HepG2 (cell line): ENCODE results near the gene SP6. TPM values are rescaled to one million over a fixed set of nuclear protein-coding genes. Genes with fewer than 3 reads are reported as not detected.

Source experiments
- BORCS8-MEF2B ChIP-seq: sonication (generic); formaldehyde crosslinking; IDR thresholded peaks from 2 replicates; pipeline ENCODE4 v1.8.0; 2022; ENCODE audit warnings: mild to moderate bottlenecking, missing genetic modification reagents
- MEF2D ChIP-seq: sonication (generic); formaldehyde crosslinking; IDR thresholded peaks from 2 replicates; pipeline ENCODE4 v1.5.1; 2020; ENCODE audit warnings: mild to moderate bottlenecking, missing genetic modification reagents
- PHF20 ChIP-seq: sonication (generic); formaldehyde crosslinking; IDR thresholded peaks from 2 replicates; pipeline ENCODE4 v1.5.0; 2020; ENCODE audit warnings: mild to moderate bottlenecking, missing genetic modification reagents
- SNAPC5 ChIP-seq: sonication (generic); formaldehyde crosslinking; IDR thresholded peaks from 2 replicates; pipeline ENCODE4 v1.8.1; 2023; ENCODE audit warnings: mild to moderate bottlenecking, missing genetic modification reagents, borderline replicate concordance
- SPEN ChIP-seq: sonication (generic); formaldehyde crosslinking; IDR thresholded peaks from 2 replicates; pipeline ENCODE4 v1.5.1; 2020; ENCODE audit warnings: low read depth, mild to moderate bottlenecking, missing genetic modification reagents
- THAP7 ChIP-seq: sonication (generic); formaldehyde crosslinking; IDR thresholded peaks from 2 replicates; pipeline ENCODE4 v1.8.1; 2023; ENCODE audit warnings: mild to moderate bottlenecking, missing genetic modification reagents
- THAP9 ChIP-seq: sonication (generic); formaldehyde crosslinking; IDR thresholded peaks from 2 replicates; pipeline ENCODE4; 2020; ENCODE audit warnings: missing genetic modification reagents, mild to moderate bottlenecking, borderline replicate concordance
- ZNF136 ChIP-seq: sonication (generic); formaldehyde crosslinking; IDR thresholded peaks from 2 replicates; pipeline ENCODE4 v1.8.1; 2022; ENCODE audit warnings: low read depth, mild to moderate bottlenecking, moderate library complexity, missing genetic modification reagents
- ZSCAN20 ChIP-seq: sonication (generic); formaldehyde crosslinking; IDR thresholded peaks from 2 replicates; pipeline ENCODE4 v1.4.0; 2020; ENCODE audit warnings: missing genetic modification reagents, mild to moderate bottlenecking, borderline replicate concordance
- polyA plus RNA-seq, 8 experiments: library from polyadenylated mRNA; depleted of rRNA in 3 of 8; stranded (reverse) in 7 of 8; unstranded in 1 of 8; fragments of >200 nt; fragmentation: Illumina TruSeq in 4 of 8; extraction: Trizol in 4 of 8; gene quantifications; 2 replicates each; pipeline versions ENCODE4 v1.2.1 to v1.2.3, GENCODE V29; 2011 to 2016; ENCODE audit warnings: low read depth in 4 of 8, missing spikeins in 1 of 8, mixed read lengths in 1 of 8; ENCODE audit not compliant: insufficient read depth in 1 of 8
- total RNA-seq, 5 experiments: library from RNA; depleted of rRNA; stranded (reverse); fragments of >200 nt; fragmentation: Illumina TruSeq; extraction: Trizol; gene quantifications; 2 replicates each; pipeline ENCODE4 v1.2.3, GENCODE V29; 2016; ENCODE audit warnings: low read depth in 1 of 5
- TF ChIP-seq, protein P1 (sequence below): sonication (generic); formaldehyde crosslinking; IDR thresholded peaks from 2 replicates; pipeline ENCODE4 v1.8.0; 2022; ENCODE audit warnings: mild to moderate bottlenecking, missing genetic modification reagents, moderate library complexity
- TF ChIP-seq, protein P2 (sequence below): sonication (generic); formaldehyde crosslinking; IDR thresholded peaks from 2 replicates; pipeline ENCODE4 v1.4.0; 2020; ENCODE audit warnings: missing genetic modification reagents
- TF ChIP-seq, protein P3 (sequence below): sonication (generic); formaldehyde crosslinking; IDR thresholded peaks from 2 replicates; pipeline ENCODE4 v1.8.0; 2022; ENCODE audit warnings: missing genetic modification reagents, mild to moderate bottlenecking, inconsistent platforms, borderline replicate concordance
- TF ChIP-seq, protein P4 (sequence below): sonication (generic); formaldehyde crosslinking; IDR thresholded peaks from 2 replicates; pipeline ENCODE4 v1.4.0; 2020; ENCODE audit warnings: missing genetic modification reagents, mild to moderate bottlenecking, borderline replicate concordance

SP6 gene
- total and polyA plus RNA-seq, 2 of the 13 experiments (the other 11 are each of a cell fraction or from before 2014, with no cell fraction given): 0.07 TPM

DNA sequence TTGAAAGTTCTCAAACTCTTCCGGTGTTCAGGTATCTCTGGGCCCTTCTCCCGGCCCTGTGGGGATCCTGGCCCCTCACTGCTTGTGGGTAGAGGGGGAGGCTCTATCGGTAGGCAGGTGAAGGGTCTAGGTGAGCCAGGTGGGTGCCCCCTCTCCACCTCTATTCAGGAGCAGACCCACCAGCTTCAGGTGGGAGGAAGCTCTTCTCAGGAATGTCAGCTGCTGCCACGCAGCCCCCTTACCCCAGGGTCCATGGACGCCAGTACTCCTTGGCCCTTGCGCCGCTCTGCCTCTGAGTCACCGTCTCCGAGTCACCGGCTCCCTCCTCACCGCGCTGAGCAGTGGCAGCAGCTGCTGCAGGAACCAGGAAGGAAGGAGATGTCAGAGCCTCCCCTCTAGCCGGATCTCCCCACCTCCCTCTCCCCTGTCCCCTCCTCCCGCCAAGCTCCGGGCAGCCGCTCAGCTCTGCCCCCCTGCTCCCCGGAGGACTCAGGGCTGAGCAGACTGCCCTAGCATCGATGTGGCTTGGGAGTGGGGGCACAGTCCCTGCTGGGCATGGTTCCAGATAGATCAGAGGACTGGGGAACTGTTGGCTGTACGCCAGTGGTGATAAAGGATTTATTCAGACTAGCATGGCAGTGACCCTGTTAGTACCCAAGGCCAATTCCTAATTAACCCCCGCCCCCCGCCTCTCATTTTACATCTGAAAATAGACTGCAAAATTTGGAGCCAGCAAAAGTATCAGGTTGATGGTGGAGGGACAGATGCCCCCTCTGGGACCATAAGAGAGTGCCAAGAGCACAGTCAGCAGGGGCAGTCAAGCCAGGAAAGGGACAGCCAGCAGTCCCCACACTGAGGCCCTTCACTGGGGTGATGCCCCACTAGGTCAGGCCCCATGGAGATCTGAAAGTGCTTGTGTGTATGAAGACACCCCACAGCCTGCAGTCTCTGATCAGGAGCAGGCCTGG lies 29.3 kb downstream of the SP6 start, which contains the start of gene OSBPL7 (continued):
- TF ChIP-seq, protein P1, sequence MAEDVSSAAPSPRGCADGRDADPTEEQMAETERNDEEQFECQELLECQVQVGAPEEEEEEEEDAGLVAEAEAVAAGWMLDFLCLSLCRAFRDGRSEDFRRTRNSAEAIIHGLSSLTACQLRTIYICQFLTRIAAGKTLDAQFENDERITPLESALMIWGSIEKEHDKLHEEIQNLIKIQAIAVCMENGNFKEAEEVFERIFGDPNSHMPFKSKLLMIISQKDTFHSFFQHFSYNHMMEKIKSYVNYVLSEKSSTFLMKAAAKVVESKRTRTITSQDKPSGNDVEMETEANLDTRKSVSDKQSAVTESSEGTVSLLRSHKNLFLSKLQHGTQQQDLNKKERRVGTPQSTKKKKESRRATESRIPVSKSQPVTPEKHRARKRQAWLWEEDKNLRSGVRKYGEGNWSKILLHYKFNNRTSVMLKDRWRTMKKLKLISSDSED (CRISPR knock-in tag): no peak
- TF ChIP-seq ZNF136 (CRISPR knock-in tag) (peak; percentile 76; the same call in 1 of the 2 replicates), PHF20 (peak; percentile 95), SNAPC5 (CRISPR knock-in tag) (peak; percentile 42; the same call in 1 of the 2 replicates), ZSCAN20 (CRISPR knock-in tag) (no peak), SPEN (peak; percentile 93; the same call in 1 of the 2 replicates), THAP9 (CRISPR knock-in tag) (peak; percentile 63; the same call in 1 of the 2 replicates), BORCS8-MEF2B (no peak; the same call in 1 of the 2 replicates), THAP7 (0 out of 2 replicates have a peak, but pooled peaks have one; percentile 61), MEF2D (CRISPR knock-in tag) (no peak)
- TF ChIP-seq, protein P2, sequence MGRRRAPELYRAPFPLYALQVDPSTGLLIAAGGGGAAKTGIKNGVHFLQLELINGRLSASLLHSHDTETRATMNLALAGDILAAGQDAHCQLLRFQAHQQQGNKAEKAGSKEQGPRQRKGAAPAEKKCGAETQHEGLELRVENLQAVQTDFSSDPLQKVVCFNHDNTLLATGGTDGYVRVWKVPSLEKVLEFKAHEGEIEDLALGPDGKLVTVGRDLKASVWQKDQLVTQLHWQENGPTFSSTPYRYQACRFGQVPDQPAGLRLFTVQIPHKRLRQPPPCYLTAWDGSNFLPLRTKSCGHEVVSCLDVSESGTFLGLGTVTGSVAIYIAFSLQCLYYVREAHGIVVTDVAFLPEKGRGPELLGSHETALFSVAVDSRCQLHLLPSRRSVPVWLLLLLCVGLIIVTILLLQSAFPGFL (CRISPR knock-in tag): no peak
- TF ChIP-seq, protein P3, sequence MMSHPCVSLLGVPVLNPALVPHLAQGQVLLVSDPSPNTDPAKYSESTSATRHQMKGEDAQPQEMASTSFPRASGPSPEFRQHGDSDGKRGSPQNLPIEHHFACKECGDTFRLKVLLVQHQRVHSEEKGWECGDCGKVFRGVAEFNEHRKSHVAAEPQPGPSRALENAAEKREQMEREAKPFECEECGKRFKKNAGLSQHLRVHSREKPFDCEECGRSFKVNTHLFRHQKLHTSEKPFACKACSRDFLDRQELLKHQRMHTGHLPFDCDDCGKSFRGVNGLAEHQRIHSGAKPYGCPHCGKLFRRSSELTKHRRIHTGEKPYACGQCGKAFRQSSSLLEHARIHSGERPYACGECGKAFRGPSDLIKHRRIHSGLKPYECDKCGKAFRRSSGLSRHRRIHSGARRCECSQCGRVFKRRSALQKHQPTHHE (CRISPR knock-in tag): no peak
- TF ChIP-seq, protein P4, sequence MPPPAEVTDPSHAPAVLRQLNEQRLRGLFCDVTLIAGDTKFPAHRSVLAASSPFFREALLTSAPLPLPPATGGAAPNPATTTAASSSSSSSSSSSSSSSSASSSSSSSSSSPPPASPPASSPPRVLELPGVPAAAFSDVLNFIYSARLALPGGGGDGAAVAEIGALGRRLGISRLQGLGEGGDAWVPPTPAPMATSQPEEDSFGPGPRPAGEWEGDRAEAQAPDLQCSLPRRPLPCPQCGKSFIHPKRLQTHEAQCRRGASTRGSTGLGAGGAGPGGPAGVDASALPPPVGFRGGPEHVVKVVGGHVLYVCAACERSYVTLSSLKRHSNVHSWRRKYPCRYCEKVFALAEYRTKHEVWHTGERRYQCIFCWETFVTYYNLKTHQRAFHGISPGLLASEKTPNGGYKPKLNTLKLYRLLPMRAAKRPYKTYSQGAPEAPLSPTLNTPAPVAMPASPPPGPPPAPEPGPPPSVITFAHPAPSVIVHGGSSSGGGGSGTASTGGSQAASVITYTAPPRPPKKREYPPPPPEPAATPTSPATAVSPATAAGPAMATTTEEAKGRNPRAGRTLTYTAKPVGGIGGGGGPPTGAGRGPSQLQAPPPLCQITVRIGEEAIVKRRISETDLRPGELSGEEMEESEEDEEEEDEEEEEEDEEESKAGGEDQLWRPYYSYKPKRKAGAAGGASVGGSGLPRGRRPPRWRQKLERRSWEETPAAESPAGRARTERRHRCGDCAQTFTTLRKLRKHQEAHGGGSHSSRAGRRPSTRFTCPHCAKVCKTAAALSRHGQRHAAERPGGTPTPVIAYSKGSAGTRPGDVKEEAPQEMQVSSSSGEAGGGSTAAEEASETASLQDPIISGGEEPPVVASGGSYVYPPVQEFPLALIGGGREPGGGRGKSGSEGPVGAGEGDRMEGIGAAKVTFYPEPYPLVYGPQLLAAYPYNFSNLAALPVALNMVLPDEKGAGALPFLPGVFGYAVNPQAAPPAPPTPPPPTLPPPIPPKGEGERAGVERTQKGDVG (CRISPR knock-in tag): no peak
